Nephron progenitor cell (in vitro differentiated cells): ENCODE measurements around the gene POC1B.
A peak's percentile ranks its signal among the peaks of the same experiment; 100 is the strongest.

Experiments
- DNase-seq: peaks from one replicate; pipeline ENCODE4 v3.0.0; 2021
- H3K27ac Mint-ChIP-seq: 2 replicates; pipeline ENCODE4 v1.8.0; 2021; ENCODE audit warnings: mild to moderate bottlenecking, moderate library complexity, mixed read lengths
- H3K27me3 Mint-ChIP-seq: 2 replicates; pipeline ENCODE4 v1.8.0; 2021; ENCODE audit warnings: mild to moderate bottlenecking, low read depth, mixed read lengths; ENCODE audit not compliant: poor library complexity
- H3K36me3 Mint-ChIP-seq: 2 replicates; pipeline ENCODE4 v1.8.0; 2021; ENCODE audit warnings: low read depth, mixed read lengths
- H3K4me1 Mint-ChIP-seq: 2 replicates; pipeline ENCODE4 v1.8.0; 2021; ENCODE audit warnings: mixed read lengths
- H3K4me3 Mint-ChIP-seq: 2 replicates; pipeline ENCODE4 v1.8.0; 2021; ENCODE audit warnings: mild to moderate bottlenecking, moderate library complexity, mixed read lengths
- H3K9me3 Mint-ChIP-seq: 2 replicates; pipeline ENCODE4 v1.8.0; 2021; ENCODE audit warnings: mild to moderate bottlenecking, moderate library complexity, mixed read lengths
- TF ChIP-seq, protein P1 (sequence below): fragments of 200-600 bp; sonication (generic); IDR thresholded peaks from 2 replicates; pipeline ENCODE4 v1.5.0; 2021; ENCODE audit warnings: antibody characterized with exemption

POC1B gene

GRCh38 chr12:89542912-89543592, 17.2 kb upstream of the POC1B start:
- no peaks in the 10 kb centered on the region for H3K9me3 Mint-ChIP-seq
- H3K36me3 Mint-ChIP-seq: no peaks in the 10 kb centered on the region
- no peak overlapping the region for H3K27ac Mint-ChIP-seq
- TF ChIP-seq, protein P1, sequence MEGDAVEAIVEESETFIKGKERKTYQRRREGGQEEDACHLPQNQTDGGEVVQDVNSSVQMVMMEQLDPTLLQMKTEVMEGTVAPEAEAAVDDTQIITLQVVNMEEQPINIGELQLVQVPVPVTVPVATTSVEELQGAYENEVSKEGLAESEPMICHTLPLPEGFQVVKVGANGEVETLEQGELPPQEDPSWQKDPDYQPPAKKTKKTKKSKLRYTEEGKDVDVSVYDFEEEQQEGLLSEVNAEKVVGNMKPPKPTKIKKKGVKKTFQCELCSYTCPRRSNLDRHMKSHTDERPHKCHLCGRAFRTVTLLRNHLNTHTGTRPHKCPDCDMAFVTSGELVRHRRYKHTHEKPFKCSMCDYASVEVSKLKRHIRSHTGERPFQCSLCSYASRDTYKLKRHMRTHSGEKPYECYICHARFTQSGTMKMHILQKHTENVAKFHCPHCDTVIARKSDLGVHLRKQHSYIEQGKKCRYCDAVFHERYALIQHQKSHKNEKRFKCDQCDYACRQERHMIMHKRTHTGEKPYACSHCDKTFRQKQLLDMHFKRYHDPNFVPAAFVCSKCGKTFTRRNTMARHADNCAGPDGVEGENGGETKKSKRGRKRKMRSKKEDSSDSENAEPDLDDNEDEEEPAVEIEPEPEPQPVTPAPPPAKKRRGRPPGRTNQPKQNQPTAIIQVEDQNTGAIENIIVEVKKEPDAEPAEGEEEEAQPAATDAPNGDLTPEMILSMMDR: peak; percentile 91
- H3K27me3 Mint-ChIP-seq: peaks cover 3% of the 10 kb centered on the region
- no peak overlapping the region for H3K4me3 Mint-ChIP-seq
- DNase-seq: peak; percentile 70
- H3K4me1 Mint-ChIP-seq: peaks cover 52% of the 10 kb centered on the region

DNA sequence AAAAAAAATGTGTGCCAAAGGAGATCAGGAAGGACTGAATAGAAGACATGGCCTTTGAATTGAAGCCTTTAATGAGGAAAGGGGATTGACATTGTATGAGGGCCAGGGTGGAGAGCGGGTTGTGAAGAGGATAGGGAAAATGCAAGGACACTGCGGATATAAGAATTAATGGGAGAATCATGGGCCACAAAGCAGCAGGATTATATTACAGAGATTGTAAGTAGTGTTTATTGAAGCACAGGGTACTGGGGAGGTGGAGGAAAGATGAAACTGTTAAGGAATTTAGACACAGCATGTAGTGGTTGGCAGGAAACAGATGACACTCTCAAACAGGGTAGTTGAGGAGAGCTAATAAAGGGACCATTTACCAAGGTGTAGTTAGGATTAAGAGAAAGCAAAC, 16.4 kb upstream of the POC1B start:
- Mint-ChIP-seq H3K9me3 (no peaks in the 10 kb centered on the region), H3K4me1 (peaks cover 52% of the 10 kb centered on the region), H3K36me3 (no peaks in the 10 kb centered on the region), H3K4me3 (no peak overlapping the region), H3K27ac (no peak overlapping the region), H3K27me3 (peaks cover 3% of the 10 kb centered on the region)
- TF ChIP-seq, protein P1: no peak
- DNase-seq: no peak

DNA sequence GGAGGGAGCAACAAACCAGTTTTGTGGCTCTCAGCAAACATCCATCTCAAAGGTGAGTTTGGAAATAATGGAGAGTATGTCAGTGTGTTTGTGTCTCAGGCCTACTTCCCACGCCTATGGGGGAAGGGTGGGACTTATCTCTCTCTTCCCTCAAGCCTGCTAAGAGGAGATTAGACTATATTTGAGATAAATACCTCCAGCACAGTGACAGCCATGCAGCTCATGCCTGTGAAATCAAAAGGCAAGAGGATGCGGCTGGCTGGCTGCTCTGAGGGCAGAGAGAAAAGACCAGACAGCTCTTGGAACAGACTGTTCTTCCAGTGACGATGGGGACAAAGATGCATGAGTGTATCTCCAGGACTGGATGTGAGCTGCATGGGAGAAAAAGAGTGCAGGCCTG, 14.7 kb upstream of the POC1B start:
- Mint-ChIP-seq H3K27ac (no peak overlapping the region), H3K4me1 (peaks cover 51% of the 10 kb centered on the region), H3K36me3 (no peaks in the 10 kb centered on the region), H3K27me3 (peaks cover 6% of the 10 kb centered on the region), H3K4me3 (no peak overlapping the region), H3K9me3 (no peaks in the 10 kb centered on the region)
- no peak for DNase-seq
- TF ChIP-seq, protein P1: no peak

DNA sequence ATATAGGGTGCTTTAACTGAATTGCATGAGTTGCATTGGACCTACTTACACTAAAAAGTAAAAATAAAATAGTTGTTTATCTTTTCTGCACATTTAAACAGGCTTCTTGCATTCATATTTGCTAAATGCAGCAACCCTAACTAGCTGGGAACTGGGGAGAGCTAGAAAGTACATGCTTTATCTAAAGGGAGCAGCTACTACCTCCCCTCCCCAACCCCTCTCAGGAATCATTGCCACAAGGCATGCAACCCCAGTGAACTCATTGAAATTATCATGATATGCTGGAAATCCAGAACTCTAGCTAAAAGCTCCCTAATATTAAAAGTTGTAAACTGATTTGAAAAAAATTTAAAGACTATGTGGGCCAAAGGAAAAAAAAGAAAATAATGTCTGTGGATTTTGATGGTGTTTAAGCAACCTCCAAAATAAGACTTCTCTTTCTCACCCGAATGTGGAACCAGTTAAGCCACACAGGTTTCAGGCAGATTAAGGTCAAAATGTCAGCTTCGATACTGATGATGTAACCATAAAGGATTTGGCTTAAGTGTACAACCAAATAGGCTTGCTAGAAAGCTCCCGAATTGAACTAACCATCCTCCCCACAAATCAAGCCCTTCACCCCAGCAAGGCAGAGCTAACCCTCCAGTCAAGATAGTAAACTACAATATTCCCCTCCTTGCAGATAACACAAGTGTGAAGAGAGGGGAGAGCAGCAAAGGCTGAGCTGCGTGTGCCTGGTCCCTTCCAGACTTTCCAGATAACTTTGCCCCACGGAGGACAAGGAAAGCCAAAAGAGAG, 13.8 kb upstream of the POC1B start:
- H3K27me3 Mint-ChIP-seq: peaks cover 6% of the 10 kb centered on the region
- peaks cover 41% of the 10 kb centered on the region for H3K4me1 Mint-ChIP-seq
- no peaks in the 10 kb centered on the region for H3K36me3 Mint-ChIP-seq
- no peak overlapping the region for H3K4me3 Mint-ChIP-seq
- TF ChIP-seq, protein P1: no peak
- DNase-seq: no peak
- H3K27ac Mint-ChIP-seq: no peak overlapping the region
- H3K9me3 Mint-ChIP-seq: no peaks in the 10 kb centered on the region

GRCh38 chr12:89538897-89539296, 13.1 kb upstream of the POC1B start:
- Mint-ChIP-seq H3K27me3 (peaks cover 6% of the 10 kb centered on the region), H3K4me1 (peaks cover 34% of the 10 kb centered on the region), H3K27ac (no peak overlapping the region), H3K9me3 (no peaks in the 10 kb centered on the region), H3K4me3 (no peak overlapping the region), H3K36me3 (no peaks in the 10 kb centered on the region)
- no peak for DNase-seq
- TF ChIP-seq, protein P1: no peak

DNA sequence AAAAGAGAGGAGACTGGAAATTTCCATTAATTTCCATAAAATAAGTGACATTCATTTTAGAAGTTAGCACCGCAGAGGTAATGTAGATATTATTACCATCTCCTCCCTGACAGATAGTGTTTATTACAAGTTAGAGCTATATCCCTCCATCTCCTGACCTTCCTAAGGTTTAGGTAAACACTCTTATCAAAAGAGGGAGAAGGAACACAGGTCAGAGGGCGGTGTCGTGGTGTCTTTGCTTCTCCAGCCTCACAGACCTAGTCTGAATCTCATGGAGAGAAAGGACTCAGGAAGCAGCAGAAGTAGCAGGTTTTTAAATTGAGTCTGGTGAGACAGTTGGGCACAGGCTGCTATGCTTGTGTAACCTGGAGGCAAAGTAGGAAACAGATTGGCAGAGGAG, 11.5 kb upstream of the POC1B start:
- TF ChIP-seq, protein P1: no peak
- peaks cover 19% of the 10 kb centered on the region for H3K4me1 Mint-ChIP-seq
- no peak overlapping the region for H3K4me3 Mint-ChIP-seq
- DNase-seq: no peak
- H3K27me3 Mint-ChIP-seq: peaks cover 6% of the 10 kb centered on the region
- no peaks in the 10 kb centered on the region for H3K9me3 Mint-ChIP-seq
- H3K27ac Mint-ChIP-seq: no peak overlapping the region
- H3K36me3 Mint-ChIP-seq: no peaks in the 10 kb centered on the region
